HCT116 (cell line): ENCODE results near the gene CMTM8.

Experiments used
- POLR2A ChIP-seq: IDR thresholded peaks from 2 replicates; pipeline ENCODE4 v1.7.0; 2011; ENCODE audit warnings: borderline replicate concordance; ENCODE audit not compliant: insufficient read depth, insufficient read length; ENCODE audit errors: extremely low read depth
- POLR2AphosphoS5 ChIP-seq: IDR thresholded peaks from 2 replicates; pipeline ENCODE4 v1.6.1; 2011; ENCODE audit warnings: mild to moderate bottlenecking, low read depth, low read length, moderate library complexity
- TF ChIP-seq, protein P1 (sequence below), 3 experiments: fragments of 200-600 bp in 1 of 3; sonication (generic) in 1 of 3; IDR thresholded peaks in 2 of 3; conservative IDR thresholded peaks in 1 of 3; 2 replicates each; pipeline ENCODE4 v1.5.1; 2012 to 2017; ENCODE audit warnings: low read depth in 2 of 3, low read length in 2 of 3, antibody characterized with exemption in 1 of 3, borderline replicate concordance in 1 of 3, control low read depth in 1 of 3, mild to moderate bottlenecking in 1 of 3, mixed read lengths in 1 of 3, mixed run types in 1 of 3, moderate library complexity in 1 of 3; ENCODE audit not compliant: insufficient read depth in 1 of 3

- TF ChIP-seq, protein P1, sequence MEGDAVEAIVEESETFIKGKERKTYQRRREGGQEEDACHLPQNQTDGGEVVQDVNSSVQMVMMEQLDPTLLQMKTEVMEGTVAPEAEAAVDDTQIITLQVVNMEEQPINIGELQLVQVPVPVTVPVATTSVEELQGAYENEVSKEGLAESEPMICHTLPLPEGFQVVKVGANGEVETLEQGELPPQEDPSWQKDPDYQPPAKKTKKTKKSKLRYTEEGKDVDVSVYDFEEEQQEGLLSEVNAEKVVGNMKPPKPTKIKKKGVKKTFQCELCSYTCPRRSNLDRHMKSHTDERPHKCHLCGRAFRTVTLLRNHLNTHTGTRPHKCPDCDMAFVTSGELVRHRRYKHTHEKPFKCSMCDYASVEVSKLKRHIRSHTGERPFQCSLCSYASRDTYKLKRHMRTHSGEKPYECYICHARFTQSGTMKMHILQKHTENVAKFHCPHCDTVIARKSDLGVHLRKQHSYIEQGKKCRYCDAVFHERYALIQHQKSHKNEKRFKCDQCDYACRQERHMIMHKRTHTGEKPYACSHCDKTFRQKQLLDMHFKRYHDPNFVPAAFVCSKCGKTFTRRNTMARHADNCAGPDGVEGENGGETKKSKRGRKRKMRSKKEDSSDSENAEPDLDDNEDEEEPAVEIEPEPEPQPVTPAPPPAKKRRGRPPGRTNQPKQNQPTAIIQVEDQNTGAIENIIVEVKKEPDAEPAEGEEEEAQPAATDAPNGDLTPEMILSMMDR (IDR thresholded peaks at IDR 0.05 in 2 of 3, conservative IDR thresholded peaks at IDR 0.05 in 1 of 3; ENCODE audit: borderline replicate concordance in 1 of 3, insufficient read depth in 1 of 3, low read depth in 2 of 3, low read length in 2 of 3): no peak
- TF ChIP-seq POLR2A (no peak), POLR2AphosphoS5 (no peak)
Observed at GRCh38 chr3:32303977-32304881, 65.7 kb downstream of the CMTM8 start.
